ENCODE measurements around the gene CCR7.

DNA sequence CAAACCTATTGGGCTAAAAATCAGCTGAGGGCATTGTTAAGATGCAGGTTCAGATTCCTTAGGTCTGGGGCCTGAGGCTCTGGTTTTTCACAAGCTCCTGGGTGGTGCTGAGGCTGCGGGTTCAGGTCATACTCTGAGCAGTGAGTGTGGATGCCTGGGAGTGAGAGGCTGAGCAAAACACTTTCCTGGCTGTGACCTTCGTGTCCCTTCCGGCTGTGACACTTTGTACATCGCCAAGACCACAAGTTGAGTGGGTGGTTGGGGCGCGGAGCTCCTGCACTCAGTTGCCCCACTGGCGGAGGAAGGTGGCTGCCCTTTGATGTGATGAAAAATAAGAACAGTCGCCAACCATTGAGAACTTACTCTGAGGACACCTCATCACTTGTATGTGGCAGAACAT lies 24.8 kb downstream of the CCR7 start:
- TF ChIP-seq, protein P1, sequence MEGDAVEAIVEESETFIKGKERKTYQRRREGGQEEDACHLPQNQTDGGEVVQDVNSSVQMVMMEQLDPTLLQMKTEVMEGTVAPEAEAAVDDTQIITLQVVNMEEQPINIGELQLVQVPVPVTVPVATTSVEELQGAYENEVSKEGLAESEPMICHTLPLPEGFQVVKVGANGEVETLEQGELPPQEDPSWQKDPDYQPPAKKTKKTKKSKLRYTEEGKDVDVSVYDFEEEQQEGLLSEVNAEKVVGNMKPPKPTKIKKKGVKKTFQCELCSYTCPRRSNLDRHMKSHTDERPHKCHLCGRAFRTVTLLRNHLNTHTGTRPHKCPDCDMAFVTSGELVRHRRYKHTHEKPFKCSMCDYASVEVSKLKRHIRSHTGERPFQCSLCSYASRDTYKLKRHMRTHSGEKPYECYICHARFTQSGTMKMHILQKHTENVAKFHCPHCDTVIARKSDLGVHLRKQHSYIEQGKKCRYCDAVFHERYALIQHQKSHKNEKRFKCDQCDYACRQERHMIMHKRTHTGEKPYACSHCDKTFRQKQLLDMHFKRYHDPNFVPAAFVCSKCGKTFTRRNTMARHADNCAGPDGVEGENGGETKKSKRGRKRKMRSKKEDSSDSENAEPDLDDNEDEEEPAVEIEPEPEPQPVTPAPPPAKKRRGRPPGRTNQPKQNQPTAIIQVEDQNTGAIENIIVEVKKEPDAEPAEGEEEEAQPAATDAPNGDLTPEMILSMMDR (IDR thresholded peaks at IDR 0.05; ENCODE audit: insufficient read depth, low read depth, low read length) = no peak
- TF ChIP-seq EZH2 (IDR thresholded peaks at IDR 0.05; ENCODE audit: insufficient read depth, low read length) = no peak

Data from astrocyte (in vitro differentiated cells and primary cell).